Measurements from ENCODE around the gene UBL7.
"Not testable (repeated sequence)": the region's sequence is repeated elsewhere in the genome, so short reads cannot be mapped to it uniquely, and the experiment has no call there.

The UBL7 gene

DNA sequence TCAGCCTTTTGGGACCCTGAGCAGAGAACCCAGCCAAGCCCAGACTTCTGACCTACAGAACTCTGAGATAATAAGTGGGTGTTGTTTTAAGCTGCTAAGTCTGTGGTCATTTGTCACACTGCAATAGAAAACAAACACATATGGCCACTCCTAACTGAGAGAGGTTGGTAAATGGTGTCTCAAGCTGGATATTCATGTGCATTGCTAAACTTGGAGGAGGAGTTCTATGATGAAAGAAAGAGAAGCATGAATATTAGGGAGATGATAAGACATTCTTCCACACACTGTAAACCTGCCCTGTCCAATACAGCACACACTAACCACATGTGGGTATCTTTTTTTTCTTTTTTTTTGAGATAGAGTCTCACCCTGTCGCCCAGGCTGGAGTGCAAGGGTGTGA is 27.8 kb upstream of the UBL7 start:
- H3K4me3 ChIP-seq (ENCODE audit: control insufficient read depth, low read depth, low read length) = no peak overlapping the region
- TF ChIP-seq, protein P1, sequence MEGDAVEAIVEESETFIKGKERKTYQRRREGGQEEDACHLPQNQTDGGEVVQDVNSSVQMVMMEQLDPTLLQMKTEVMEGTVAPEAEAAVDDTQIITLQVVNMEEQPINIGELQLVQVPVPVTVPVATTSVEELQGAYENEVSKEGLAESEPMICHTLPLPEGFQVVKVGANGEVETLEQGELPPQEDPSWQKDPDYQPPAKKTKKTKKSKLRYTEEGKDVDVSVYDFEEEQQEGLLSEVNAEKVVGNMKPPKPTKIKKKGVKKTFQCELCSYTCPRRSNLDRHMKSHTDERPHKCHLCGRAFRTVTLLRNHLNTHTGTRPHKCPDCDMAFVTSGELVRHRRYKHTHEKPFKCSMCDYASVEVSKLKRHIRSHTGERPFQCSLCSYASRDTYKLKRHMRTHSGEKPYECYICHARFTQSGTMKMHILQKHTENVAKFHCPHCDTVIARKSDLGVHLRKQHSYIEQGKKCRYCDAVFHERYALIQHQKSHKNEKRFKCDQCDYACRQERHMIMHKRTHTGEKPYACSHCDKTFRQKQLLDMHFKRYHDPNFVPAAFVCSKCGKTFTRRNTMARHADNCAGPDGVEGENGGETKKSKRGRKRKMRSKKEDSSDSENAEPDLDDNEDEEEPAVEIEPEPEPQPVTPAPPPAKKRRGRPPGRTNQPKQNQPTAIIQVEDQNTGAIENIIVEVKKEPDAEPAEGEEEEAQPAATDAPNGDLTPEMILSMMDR (IDR thresholded peaks at IDR 0.05; ENCODE audit: control insufficient read depth, insufficient read depth, low read depth, low read length, missing control alignments) = no peak
- DNase-seq (ENCODE audit: low read depth) = no peak

DNA sequence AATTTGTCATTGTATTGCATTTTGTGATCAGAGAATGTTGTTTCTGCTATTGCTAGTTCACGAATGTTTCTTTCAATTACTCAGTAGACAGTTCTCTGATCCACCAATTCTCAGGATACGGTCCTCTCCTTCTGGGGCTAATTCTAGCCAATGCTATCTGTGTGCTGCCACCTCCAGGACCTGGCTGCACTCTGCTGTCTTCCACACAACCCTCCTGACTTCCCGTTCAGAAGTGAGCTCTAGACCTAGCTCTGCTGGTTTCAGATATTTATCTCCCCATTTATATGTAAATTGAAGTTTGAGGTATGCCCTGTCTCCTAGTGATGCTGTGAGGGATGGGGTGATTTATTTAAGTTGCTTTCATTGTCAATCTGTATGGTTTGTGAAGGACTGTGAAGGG is 21.7 kb upstream of the UBL7 start:
- no peak for DNase-seq (ENCODE audit: low read depth)
- TF ChIP-seq, protein P1 (IDR thresholded peaks at IDR 0.05; ENCODE audit: control insufficient read depth, insufficient read depth, low read depth, low read length, missing control alignments) = peak; percentile 26
- no peak overlapping the region for H3K4me3 ChIP-seq (ENCODE audit: control insufficient read depth, low read depth, low read length)

DNA sequence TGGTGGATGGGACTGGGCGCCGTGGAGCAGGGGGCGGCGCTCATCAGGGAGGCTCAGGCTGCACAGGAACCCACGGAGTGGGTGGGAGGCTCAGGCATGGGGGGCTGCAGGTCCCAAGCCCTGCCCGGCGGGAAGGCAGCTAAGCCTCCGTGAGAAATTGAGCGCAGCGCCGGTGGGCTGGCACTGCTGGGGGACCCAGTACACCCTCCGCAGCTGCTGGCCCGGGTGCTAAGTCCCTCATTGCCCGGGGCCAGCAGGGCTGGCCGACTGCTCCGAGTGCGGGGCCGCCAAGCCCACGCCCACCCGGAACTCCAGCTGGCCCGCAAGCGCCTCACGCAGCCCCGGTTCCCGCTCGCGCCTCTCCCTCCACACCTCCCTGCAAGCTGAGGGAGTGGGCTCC is 19.4 kb upstream of the UBL7 start:
- not testable (repeated sequence) for DNase-seq (ENCODE audit: low read depth)

DNA sequence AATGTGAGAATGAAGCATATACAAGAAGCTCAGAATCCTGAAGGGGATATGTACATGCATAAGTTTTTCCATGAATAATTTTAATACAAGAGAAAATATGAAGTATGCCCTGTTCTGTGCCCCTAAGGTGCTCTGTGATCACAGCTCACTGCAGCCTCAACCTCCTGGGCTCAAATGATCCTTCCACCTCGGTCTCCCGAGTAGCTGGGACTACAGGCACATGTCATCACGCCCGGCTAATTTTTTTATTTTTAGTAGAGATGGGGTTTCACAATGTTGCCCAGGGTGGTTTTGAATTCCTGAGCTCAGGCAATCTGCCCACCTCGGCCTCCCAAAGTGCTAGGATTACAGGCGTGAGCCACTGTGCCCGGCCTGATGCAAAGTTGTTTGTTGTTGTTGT is 10.7 kb upstream of the UBL7 start:
- not testable (repeated sequence) for DNase-seq (ENCODE audit: low read depth); H3K4me3 ChIP-seq (ENCODE audit: control insufficient read depth, low read depth, low read length)

More for the DNA sequence above, 19.4 kb upstream of the UBL7 start:
- H3K4me3 ChIP-seq (ENCODE audit: control insufficient read depth, low read depth, low read length) = not testable (repeated sequence)

DNA sequence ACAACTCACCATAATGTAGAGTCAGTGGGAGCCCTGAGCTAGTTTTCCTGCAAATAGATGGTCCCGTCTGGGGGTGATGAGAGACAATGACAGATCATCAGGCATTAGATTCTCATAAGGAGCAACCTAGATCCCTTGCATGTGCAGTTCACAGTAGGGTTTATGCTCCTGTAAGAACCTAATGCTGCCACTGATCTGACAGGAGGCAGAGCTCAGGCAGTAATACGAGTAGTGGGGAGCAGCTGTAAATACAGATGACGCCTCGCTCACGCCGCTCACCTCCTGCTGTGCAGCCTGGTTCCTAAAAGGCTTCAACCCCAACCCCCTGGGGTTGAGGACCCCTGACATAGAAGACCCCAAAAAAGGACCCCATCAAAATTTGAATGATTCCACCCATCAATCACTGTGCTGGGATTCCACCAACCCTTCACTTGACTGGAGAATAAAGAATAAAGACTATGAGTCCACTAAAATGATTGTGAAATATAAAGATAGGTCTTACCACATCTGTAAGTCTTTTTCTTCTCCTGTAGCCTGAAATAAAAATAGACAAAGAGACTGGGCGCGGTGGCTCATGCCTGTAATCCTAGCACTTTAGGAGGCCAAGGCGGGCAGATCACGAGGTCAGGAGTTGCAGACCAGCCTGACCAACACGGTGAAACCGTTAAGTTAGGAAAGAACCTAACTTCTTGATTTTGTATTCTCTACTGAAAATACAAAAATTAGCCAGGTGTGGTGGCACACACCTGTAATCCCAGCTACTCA is 9.9 kb upstream of the UBL7 start:
- TF ChIP-seq, protein P1 (IDR thresholded peaks at IDR 0.05; ENCODE audit: control insufficient read depth, insufficient read depth, low read depth, low read length, missing control alignments) = no peak
- DNase-seq (ENCODE audit: low read depth) = no peak
- H3K4me3 ChIP-seq (ENCODE audit: control insufficient read depth, low read depth, low read length) = no peak overlapping the region

DNA sequence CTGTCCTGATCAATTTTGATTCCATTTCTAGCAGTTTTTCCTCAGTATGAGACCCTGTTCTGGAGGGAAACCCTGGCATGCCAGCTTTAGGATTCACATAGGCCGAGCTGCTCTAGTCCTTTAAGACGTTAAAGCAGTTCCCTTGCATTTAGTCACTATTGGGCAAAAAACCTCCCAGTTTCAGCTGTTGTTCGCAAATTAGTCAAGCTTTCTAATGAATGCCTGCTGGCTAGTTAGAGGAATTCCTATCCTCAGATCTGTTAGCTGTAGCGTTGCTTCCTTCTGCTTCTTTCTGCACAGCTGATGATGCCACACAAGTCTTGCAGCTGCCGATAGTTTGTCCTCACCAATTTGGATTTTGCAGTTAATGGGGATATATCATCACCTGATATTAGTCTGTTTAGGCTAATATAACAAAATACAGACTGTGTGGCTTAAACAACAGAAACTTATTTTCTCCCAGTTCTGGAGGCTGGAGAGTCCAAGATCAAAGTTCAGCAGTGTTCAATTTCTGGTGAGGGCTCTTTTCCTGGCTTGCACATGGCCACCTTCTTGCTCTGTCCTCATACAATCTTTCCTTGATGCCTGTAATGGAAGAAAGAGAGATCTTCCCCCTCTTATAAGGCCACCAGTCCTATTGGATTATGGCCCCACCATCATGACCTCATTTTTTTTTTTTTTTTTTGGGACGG is 7.5 kb upstream of the UBL7 start:
- TF ChIP-seq, protein P1 (IDR thresholded peaks at IDR 0.05; ENCODE audit: control insufficient read depth, insufficient read depth, low read depth, low read length, missing control alignments) = no peak
- no peak for DNase-seq (ENCODE audit: low read depth)
- no peak overlapping the region for H3K4me3 ChIP-seq (ENCODE audit: control insufficient read depth, low read depth, low read length)

DNA sequence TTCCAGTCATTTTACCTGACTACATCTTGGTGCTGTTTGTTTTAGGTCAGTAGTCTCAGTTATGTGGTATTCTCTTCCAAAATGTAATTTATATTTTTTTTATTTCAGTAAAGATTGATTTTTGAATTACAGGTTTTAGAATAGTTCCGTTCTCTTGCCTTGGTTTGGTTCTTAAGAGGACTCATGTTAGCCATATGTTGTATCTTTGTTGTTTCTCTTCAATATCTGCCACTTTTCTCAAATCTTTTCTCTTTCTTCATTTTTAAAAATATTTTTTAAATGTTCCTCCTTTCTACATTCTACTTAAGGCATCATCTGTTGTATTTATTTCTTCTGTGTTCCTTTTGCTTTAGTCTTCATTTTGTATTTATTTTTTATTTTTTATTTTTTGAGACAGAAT is 5.6 kb upstream of the UBL7 start:
- TF ChIP-seq, protein P1 (IDR thresholded peaks at IDR 0.05; ENCODE audit: control insufficient read depth, insufficient read depth, low read depth, low read length, missing control alignments) = no peak
- no peak overlapping the region for H3K4me3 ChIP-seq (ENCODE audit: control insufficient read depth, low read depth, low read length)
- DNase-seq (ENCODE audit: low read depth) = no peak
